Activated naive CD4-positive, alpha-beta T cell treated with anti-CD3 and anti-CD28 coated beads, Interleukin-2, amount 10 ng/mL, durations not matched to agents 5 hours and 36 hours (primary cell): Measurements from ENCODE around the gene TNNC2. TPM values are rescaled to one million over a fixed set of nuclear protein-coding genes. Genes with fewer than 3 reads are reported as not detected.

ENCODE experiments used
- total RNA-seq, 2 experiments: library from RNA; stranded (reverse); gene quantifications; one replicate each; pipeline ENCODE4 v1.2.3, GENCODE V29; 2021

Gene TNNC2
- total RNA-seq: not detected

DNA sequence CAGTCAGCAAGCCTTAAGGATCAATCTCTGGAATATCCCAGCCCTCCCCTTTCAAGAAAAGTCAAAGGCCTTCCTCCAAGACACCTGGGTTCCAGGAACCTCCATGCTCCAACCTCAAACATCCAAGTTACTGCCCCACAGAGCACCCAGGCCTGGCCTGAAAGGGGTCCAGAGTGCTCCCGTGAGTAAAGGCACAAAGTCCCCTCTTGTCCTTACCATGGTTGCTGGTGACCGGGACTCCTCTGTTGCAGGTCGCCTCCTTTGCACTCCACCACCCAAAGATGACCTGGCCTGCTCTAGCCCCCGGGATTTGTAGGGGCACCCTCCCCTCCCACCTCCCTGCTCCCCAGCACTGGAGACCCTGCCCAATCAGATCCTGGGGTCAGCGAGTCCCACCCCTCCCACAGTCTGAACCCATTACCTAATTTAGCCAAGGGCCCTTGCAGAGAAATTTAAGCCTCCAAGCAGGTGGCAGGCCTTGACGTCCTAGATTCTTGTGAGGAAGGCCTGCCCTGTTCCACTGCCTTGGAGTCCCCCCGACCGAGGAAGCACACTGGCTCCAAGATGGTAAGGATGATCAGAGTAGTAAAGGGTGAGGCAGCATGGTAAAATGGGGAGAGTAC, at the start of gene TNNC2:
TNNC2 (minus strand) TSS at position 283 of the 623 bp plus-strand sequence; CDS start at position 219, 64 bp downstream.

DNA sequence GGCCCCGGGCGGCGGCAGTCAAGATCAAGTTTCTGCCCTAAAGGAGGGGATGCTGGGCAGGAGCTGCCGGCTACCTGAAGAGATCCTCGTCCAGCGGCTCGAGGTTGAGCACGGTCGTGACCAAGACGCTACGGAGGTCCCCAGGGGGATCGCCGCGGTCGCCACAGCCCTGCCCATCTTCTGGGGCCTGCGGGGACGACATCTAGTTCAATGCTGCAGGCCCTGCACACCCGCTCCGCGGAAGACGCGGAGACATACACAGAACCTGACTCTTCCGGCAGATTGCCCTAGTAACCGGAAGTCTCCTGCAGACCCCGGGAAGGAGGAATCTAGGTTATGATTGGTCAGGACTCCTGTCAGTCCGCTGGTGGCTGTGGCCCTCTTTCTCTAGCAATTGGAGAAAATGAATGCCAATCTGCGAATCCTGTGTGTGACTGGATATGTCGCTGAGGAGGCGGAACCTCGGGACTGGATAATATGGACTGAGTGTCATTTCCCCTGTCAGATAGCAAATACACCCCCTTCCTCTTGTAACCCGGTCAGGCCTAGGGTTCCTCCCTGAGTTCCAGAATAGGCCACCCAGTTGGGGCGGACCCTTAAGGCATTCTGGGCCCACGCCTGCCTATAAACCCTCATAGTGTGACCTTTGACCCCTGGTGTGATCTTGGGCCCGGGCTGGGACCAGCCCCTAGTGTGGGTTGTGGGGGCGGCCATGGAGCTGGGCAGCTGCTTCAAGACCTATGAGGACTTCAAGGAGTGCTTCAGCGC, 30.2 kb upstream of the TNNC2 start, which contains the start of the genes ACOT8 and ZSWIM3:
ACOT8 (minus strand) TSS at position 279 of the 768 bp plus-strand sequence; CDS start at position 202, 77 bp downstream.
ZSWIM3 (plus strand) TSS at position 501 of the 768 bp plus-strand sequence; CDS start at position 713, 212 bp downstream.

DNA sequence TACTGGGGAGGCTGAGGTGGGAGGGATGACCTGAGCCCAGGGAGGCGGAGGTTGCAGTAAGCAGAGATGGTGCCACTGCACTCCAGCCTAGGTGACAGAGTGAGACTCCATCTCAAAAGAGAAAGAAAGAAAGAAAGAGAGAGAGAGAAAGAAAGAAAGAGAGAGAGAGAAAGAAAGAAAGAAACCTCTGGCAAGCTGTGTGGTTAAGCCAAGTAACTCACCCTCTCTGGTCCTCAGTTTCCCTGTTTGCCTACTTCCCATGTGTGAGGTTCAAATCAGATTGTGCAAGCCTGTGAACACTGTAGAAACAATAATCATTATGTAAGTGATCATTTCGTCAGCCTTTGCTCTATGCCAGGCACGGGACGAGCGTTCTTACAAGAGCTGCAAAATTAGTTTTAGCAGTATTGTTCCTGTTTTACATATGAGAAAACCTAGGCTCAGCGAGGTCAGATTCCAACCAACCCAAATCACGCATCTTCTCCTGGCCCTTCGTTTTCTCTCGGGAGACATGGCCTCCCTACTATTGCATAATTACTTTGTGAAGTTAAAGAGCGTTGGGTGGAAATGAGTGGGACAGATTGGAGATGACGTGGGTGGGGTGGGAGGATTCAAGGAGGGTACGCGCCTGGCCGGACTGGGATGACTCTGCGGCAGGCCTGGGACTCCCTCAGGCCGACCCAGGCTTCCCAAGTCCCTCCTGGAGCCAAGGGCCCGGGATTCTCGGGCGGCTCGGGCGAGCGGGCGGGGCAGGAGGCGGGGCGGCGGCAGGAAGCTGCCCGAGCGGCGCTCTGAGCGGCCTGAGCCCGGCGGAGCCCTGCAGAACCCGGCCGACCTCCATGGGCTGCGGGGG, 6.1 kb upstream of the TNNC2 start, which contains the start of gene SNX21:
SNX21 (plus strand) TSS at position 770 of the 853 bp plus-strand sequence. CDS start 121 bp downstream, outside the sequence.

DNA sequence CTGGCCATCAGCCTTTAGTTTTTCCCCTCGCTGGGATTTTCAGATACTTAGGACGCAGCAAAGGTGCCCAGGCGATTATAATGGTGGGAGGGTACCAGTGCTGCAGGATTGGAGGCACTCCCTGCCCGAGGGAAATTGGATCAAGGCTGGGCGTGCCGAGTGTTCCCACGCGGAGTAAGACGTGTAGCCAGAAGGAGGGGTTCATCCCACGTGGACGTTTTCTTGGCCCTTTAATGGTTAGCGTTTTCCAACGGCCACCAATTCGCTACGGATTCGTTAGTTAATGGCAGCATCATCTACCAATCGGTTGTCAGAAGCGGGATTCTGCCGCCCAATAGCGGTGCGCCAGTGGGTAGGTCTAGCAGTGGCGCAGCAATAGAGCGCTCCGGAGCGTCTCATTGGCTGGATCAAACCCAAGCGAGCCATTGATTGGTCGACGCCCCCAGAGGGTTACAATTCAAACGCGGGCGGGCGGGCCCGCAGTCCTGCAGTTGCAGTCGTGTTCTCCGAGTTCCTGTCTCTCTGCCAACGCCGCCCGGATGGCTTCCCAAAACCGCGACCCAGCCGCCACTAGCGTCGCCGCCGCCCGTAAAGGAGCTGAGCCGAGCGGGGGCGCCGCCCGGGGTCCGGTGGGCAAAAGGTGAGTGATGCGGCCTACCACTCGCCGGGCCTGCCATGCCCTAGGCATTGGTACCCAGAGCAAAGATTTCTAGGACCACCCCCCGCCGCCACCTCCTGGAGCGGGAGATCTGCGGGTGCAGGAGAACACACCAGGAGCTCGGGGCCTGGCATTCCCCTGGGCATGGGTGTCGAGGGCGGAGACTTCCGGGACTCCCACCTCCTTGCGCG, 14.7 kb downstream of the TNNC2 start, which contains the start of gene UBE2C:
UBE2C (plus strand) TSS at position 488 of the 849 bp plus-strand sequence; CDS start at position 540, 52 bp downstream.

Other genes starting within 250 kb of the TNNC2 start
- not detected for gene WFDC8, start 248.0 kb downstream of the TNNC2 start, total RNA-seq
- gene WFDC10A, start 197.6 kb downstream of the TNNC2 start, total RNA-seq: not detected
- not detected for gene WFDC9, start 196.0 kb downstream of the TNNC2 start, total RNA-seq
- gene WFDC11, start 157.1 kb downstream of the TNNC2 start, total RNA-seq: not detected
- not detected for gene WFDC13, start 125.3 kb downstream of the TNNC2 start, total RNA-seq
- not detected for gene WFDC10B, start 122.3 kb downstream of the TNNC2 start, total RNA-seq
- not detected for gene SPINT4, start 105.0 kb downstream of the TNNC2 start, total RNA-seq
- gene WFDC3, start 35.4 kb downstream of the TNNC2 start, total RNA-seq: not detected
- 10 to 100 TPM; 27.8 to 28.2 TPM for gene DNTTIP1, start 35.4 kb downstream of the TNNC2 start, total RNA-seq
- gene UBE2C, start 14.7 kb downstream of the TNNC2 start, total RNA-seq: 100 to 1,000 TPM; 135 to 141 TPM
- gene SNX21, start 6.5 kb upstream of the TNNC2 start, total RNA-seq: under 1 TPM; 0.55 to 0.70 TPM
- gene ACOT8, start 30.1 kb upstream of the TNNC2 start, total RNA-seq: 10 to 100 TPM; 29.6 to 32.8 TPM
- 1 to 10 TPM; 5.6 to 6.6 TPM for gene ZSWIM3, start 30.3 kb upstream of the TNNC2 start, total RNA-seq
- 1 to 10 TPM; 9.3 to 9.7 TPM for gene ZSWIM1, start 53.9 kb upstream of the TNNC2 start, total RNA-seq
- gene SPATA25, start 60.3 kb upstream of the TNNC2 start, total RNA-seq: 1 to 10 TPM in 1 of 2 experiments, under 1 TPM in 1; 0.96 to 2.5 TPM
- gene NEURL2, start 63.9 kb upstream of the TNNC2 start, total RNA-seq: 1 to 10 TPM; 2.0 to 2.9 TPM
- 10 to 100 TPM; 56.9 to 57.5 TPM for gene CTSA, start 64.0 kb upstream of the TNNC2 start, total RNA-seq
- gene PLTP, start 84.8 kb upstream of the TNNC2 start, total RNA-seq: under 1 TPM; 0.43 to 0.50 TPM
- gene PCIF1, start 107.4 kb upstream of the TNNC2 start, total RNA-seq: 10 to 100 TPM; 46.3 to 46.8 TPM
- 10 to 100 TPM; 34.9 to 35.0 TPM for gene ZNF335, start 144.9 kb upstream of the TNNC2 start, total RNA-seq
- not detected for gene MMP9, start 181.6 kb upstream of the TNNC2 start, total RNA-seq
- under 1 TPM; 0.17 to 0.88 TPM for gene SLC12A5, start 201.9 kb upstream of the TNNC2 start, total RNA-seq